Activated T-cell treated with anti-CD3 and anti-CD28 coated beads for 1 hour (primary cell): ENCODE data around the gene LAIR1.
"Not testable (repeated sequence)": the region's sequence is repeated elsewhere in the genome, so short reads cannot be mapped to it uniquely, and the experiment has no call there.

Source experiments
- DNase-seq: peaks from one replicate; pipeline ENCODE4 v3.0.0-alpha.2; 2020; ENCODE audit warnings: low read depth

LAIR1 gene, protein sequence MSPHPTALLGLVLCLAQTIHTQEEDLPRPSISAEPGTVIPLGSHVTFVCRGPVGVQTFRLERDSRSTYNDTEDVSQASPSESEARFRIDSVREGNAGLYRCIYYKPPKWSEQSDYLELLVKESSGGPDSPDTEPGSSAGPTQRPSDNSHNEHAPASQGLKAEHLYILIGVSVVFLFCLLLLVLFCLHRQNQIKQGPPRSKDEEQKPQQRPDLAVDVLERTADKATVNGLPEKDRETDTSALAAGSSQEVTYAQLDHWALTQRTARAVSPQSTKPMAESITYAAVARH

DNA sequence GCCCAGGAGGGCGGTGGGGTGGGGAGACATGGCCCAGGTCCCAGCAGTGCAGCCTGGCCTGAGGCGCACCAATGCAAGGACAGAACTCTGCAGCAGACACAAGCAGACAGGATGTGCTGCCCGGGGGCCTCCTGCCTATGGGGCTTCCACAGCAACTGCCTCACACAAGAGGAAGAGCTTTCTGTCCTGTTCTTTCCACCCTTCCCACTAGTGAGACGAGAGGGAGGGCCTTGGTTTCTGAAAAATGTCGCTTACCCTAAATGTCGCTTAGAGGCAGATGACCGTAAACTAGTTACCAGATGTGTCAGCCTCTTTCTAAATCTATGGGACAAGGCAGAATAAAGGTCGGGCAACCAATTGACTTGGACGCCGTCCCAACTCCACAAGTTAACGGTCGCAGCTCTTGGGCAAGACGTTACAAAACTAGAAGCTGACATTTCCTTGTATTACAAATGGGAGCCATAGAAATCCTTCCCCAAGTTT lies at the start of gene LAIR1:
LAIR1 (minus strand) TSS at position 157 of the 483 bp plus-strand sequence; CDS start at position 30, 127 bp downstream.
- peak; percentile 52 for DNase-seq

- DNase-seq: no peak
Observed at GRCh38 chr19:54414156-54414555, 49.4 kb upstream of the LAIR1 start.

- DNase-seq: no peak
Observed at GRCh38 chr19:54412877-54413276, 48.1 kb upstream of the LAIR1 start.

- DNase-seq: no peak
Observed at GRCh38 chr19:54411033-54411432, 46.3 kb upstream of the LAIR1 start.

DNA sequence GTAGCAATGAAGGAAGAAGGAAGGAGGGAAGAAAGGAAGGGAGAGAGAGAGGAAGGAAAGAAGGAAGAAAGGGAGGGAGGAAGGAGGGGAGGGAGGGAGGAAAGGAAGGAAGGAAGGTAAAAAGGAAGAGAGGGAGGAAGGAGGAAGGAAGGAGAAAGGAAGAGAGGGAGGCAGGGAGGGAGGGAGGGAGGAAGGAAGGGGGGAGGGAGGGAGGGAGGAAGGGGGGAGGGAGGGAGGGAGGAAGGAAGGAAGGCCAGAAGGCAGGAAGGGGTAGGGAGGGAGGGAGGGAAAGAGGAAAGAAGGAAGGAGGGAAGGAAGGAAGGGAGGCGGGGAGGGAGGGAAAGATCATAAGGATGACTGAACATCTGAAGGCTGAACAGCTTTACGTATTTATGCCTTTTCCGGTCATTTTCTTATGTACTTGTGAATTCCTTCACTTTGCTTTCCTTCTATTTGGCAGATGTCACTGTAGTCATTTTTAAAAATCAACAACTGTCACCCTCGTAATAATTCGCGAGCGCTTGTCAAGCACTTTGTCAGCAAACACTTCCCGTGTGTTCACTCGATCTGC lies 43.8 kb upstream of the LAIR1 start:
- no peak for DNase-seq

- DNase-seq: no peak
Observed at GRCh38 chr19:54407780-54408179, 43.0 kb upstream of the LAIR1 start.

DNA sequence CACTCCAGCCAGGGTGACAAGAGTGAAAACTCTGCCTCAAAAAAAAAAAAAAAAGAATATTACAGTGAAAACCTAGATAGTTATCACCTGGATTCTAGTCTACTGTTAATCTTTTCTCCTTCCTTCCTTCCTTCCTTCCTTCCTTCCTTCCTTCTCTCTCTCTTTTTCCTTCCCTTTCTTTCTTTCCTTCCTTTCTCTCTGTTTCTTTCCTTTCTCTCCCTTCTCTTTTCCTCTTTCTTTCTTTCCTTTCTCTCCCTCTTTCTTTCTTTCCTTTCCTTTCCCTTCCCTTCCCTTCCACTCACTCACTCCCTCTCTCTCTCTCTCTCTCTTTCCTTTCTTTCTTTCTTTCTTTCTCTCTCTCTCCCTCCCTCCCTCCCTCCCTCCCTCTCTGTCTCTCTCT lies 40.9 kb upstream of the LAIR1 start:
- no peak for DNase-seq

DNA sequence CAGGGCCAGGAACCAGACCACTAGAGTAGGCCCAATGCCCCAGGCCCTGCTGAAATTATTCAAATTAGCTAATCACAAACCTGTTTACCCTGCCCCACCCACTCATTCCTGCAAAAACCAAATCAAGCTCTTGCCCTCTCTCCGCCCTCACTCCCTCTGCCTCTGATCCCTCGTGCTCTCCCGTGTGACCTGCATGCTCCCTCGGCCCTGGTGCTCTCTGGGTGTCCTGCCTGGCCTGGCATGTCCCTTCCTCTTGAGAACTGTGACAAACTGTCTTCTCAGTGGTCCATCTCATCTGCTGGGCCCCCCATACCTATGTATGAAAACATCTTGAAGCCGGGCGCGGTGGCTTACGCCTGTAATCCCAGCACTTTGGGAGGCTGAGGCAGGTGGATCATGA lies 38.3 kb upstream of the LAIR1 start:
- DNase-seq: no peak

GRCh38 chr19:54400913-54401312 lies 36.2 kb upstream of the LAIR1 start:
- no peak for DNase-seq

GRCh38 chr19:54399189-54399588 lies 34.5 kb upstream of the LAIR1 start:
- no peak for DNase-seq

GRCh38 chr19:54395685-54396084 lies 31.0 kb upstream of the LAIR1 start:
- DNase-seq: no peak

DNA sequence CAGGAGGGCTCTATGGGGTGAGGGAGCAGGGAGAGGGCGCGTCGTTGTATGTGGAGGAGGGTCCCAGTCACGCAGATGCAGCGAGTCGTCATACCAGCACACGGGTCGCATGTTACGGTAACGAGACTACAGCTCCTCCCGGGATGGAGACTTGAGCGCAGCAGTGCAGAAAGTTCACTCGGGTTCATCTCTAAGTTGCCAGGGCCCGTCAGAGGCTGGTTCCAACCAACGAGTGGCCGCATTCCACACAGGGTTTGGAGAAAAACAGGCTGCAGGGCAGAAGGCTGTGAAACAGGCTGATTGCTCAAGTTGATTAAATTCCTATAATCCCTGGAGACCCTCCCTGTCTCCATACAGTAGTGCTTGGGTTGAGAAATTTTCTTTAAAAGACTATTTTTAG lies 28.6 kb upstream of the LAIR1 start:
- DNase-seq: no peak

DNA sequence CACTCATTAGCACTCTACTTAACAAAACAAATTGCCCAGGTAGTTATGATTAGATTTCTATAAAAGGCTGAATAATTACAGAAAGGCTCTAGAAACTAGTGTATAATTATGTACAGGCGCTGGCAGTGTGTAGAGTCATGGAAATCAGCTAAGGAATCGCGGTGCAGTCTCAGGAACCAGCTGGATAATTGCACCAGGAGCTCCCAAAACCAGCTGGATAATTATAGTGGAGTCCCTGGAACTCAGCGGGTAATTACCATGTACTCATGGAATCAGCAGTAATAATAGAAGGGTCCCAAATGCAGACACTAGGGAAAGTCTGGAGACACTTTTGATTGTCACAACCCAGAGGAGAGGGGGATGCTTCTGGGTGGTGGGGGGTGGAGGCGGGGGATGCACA lies 27.4 kb upstream of the LAIR1 start:
- DNase-seq: no peak

- no peak for DNase-seq
Observed at GRCh38 chr19:54391589-54392061, 26.9 kb upstream of the LAIR1 start.

DNA sequence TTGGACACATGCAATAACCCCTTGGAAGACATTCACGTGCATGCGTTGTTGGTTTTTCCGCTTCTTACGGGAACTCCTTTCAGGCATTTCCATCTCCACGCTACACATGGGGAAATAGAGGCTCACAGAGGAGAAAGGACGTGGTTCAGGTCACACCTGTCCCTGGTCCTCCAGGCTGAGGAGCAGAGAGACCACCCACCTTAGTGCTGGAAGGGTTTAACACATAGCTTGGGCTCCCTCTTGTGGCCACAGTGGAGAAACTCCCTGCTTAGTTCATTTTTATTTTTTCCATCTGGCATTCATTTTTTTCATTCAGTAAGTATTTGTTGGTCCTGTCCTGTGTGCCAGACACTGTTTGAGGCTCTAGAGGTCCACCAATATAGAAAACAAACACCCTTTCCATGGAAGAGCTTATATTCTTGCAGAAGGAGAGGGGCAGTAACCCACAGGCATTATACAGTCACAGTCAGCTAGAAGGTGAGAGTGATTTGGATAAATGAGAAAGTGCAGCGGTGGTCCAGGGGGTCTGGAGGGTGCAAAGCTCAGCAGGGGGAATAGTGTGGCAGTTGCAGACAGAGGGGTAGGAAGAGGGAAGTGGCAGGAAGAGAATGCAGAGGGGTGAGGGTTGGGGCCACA lies 26.3 kb upstream of the LAIR1 start:
- DNase-seq: peak; percentile 71

- no peak for DNase-seq
Observed at GRCh38 chr19:54389553-54389952, 24.8 kb upstream of the LAIR1 start.

- DNase-seq: no peak
Observed at GRCh38 chr19:54388802-54389139, 24.0 kb upstream of the LAIR1 start.

- DNase-seq: peak; percentile 26
Observed at GRCh38 chr19:54387991-54388801, 23.5 kb upstream of the LAIR1 start.

- no peak for DNase-seq
Observed at GRCh38 chr19:54383330-54383729, 18.6 kb upstream of the LAIR1 start.

DNA sequence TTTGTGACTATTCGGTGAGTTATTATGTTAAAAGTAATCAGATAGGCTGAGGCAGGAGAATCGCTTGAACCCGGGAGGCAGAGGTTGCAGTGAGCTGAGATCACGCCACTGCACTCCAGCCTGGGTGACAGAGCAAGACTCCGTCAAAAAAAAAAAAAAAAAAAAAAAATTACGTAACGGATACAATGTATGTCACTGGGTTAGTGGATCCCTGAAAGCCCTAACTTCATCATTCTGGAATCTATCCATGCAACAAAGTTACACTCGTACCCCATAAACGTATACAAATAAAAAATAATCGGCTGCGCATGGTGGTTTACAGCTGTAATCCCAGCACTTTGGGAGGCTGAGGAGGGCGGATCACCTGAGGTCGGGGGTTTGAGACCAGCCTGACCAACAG lies 17.3 kb upstream of the LAIR1 start:
- DNase-seq: not testable (repeated sequence)

GRCh38 chr19:54380897-54381296 lies 16.2 kb upstream of the LAIR1 start:
- no peak for DNase-seq

DNA sequence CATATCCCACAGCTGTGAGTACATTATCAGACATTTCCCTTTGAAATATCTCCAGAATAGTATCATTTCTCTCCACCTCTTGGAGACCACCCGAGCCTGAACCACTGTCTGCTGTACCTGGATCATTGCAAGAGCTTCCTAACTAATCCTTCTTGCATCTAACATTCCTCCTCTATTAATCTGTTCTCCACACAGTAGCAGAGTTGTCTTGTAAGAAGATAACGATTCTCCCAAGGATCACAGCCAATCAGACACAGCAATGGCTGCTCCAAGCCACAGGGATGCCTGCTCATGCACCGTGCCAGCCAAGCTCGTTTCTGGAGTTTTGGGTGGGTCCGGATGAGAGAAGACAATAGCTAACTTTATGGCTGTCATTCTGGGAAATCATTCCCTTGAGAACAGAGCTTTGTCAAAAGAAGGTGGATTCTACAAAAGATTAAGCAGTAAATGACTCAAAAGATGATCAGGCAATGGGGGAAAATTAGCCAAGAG lies 14.5 kb upstream of the LAIR1 start:
- no peak for DNase-seq
